ENCODE measurements around the gene ARHGAP22. TPM values are rescaled to one million over a fixed set of nuclear protein-coding genes. Genes with fewer than 3 reads are reported as not detected.

Gene ARHGAP22
- total RNA-seq (3.2 and 4.9 TPM in 2 replicates), polyA plus RNA-seq (1.6 and 7.8 TPM in 2 replicates)

- Histone ChIP-seq H3K4me3 (peak within 1 kb of the TSS; percentile 16), H3K36me3 (no peaks in the 10 kb centered on the region), H3K27me3 (peaks cover 30% of the 10 kb centered on the region), H3K9me3 (ENCODE audit: low read depth) (no peaks in the 10 kb centered on the region), H3K4me1 (ENCODE audit: low read depth) (no peaks in the 10 kb centered on the region), H3K27ac (no peak within 1 kb of the TSS)
- TF ChIP-seq CTCF (IDR thresholded peaks at IDR 0.05; ENCODE audit: low read depth, low read length), result no peak
- DNase-seq (ENCODE audit: low read depth in 1 of 2, low spot score in 1 of 2), result peak; percentile 43 to 50
Measured at GRCh38 chr10:48604991-48605508, at the start of gene ARHGAP22. Gene ARHGAP22, minus strand, starts transcription at chr10:48605073. Its CDS starts 277 bp downstream, at chr10:48604796.

GRCh38 chr10:48653944-48654698 lies 49.2 kb upstream of the ARHGAP22 start:
- DNase-seq (ENCODE audit: low read depth in 1 of 2, low spot score in 1 of 2), result no peak
- H3K36me3 ChIP-seq, result no peaks in the 10 kb centered on the region
- peaks cover 62% of the 10 kb centered on the region for H3K27me3 ChIP-seq
- H3K4me3 ChIP-seq, result no peak overlapping the region
- no peaks in the 10 kb centered on the region for H3K4me1 ChIP-seq (ENCODE audit: low read depth)
- no peak for TF ChIP-seq CTCF (IDR thresholded peaks at IDR 0.05; ENCODE audit: low read depth, low read length)
- H3K9me3 ChIP-seq (ENCODE audit: low read depth), result no peaks in the 10 kb centered on the region
- H3K27ac ChIP-seq, result no peak overlapping the region

GRCh38 chr10:48653347-48653746 lies 48.5 kb upstream of the ARHGAP22 start:
- no peak for DNase-seq (ENCODE audit: low read depth in 1 of 2, low spot score in 1 of 2)
- peaks cover 62% of the 10 kb centered on the region for H3K27me3 ChIP-seq
- H3K9me3 ChIP-seq (ENCODE audit: low read depth), result no peaks in the 10 kb centered on the region
- no peak overlapping the region for H3K4me3 ChIP-seq
- H3K36me3 ChIP-seq, result no peaks in the 10 kb centered on the region
- no peak for TF ChIP-seq CTCF (IDR thresholded peaks at IDR 0.05; ENCODE audit: low read depth, low read length)
- H3K27ac ChIP-seq, result no peak overlapping the region
- H3K4me1 ChIP-seq (ENCODE audit: low read depth), result no peaks in the 10 kb centered on the region

GRCh38 chr10:48652344-48652743 lies 47.5 kb upstream of the ARHGAP22 start:
- Histone ChIP-seq H3K27ac (no peak overlapping the region), H3K4me1 (ENCODE audit: low read depth) (no peaks in the 10 kb centered on the region), H3K36me3 (no peaks in the 10 kb centered on the region), H3K27me3 (peaks cover 56% of the 10 kb centered on the region), H3K4me3 (no peak overlapping the region), H3K9me3 (ENCODE audit: low read depth) (no peaks in the 10 kb centered on the region)
- no peak for DNase-seq (ENCODE audit: low read depth in 1 of 2, low spot score in 1 of 2)
- no peak for TF ChIP-seq CTCF (IDR thresholded peaks at IDR 0.05; ENCODE audit: low read depth, low read length)

GRCh38 chr10:48651839-48652238 lies 47.0 kb upstream of the ARHGAP22 start:
- Histone ChIP-seq H3K27ac (no peak overlapping the region), H3K4me3 (no peak overlapping the region), H3K36me3 (no peaks in the 10 kb centered on the region), H3K9me3 (ENCODE audit: low read depth) (no peaks in the 10 kb centered on the region), H3K4me1 (ENCODE audit: low read depth) (no peaks in the 10 kb centered on the region), H3K27me3 (peaks cover 50% of the 10 kb centered on the region)
- DNase-seq (ENCODE audit: low read depth in 1 of 2, low spot score in 1 of 2), result no peak
- TF ChIP-seq CTCF (IDR thresholded peaks at IDR 0.05; ENCODE audit: low read depth, low read length), result no peak
